H1 (cell line): Measurements from ENCODE around the gene TGOLN2. TPM values are rescaled to one million over a fixed set of nuclear protein-coding genes. Genes with fewer than 3 reads are reported as not detected.
"Not testable (repeated sequence)": the region's sequence is repeated elsewhere in the genome, so short reads cannot be mapped to it uniquely, and the experiment has no call there.

Experiments
- CTCF ChIA-PET: fragments of 300-600 bp; sonication (Branson Sonifier 250); formaldehyde crosslinking; loops from one replicate; lab custom pipeline; 2021; ENCODE audit not compliant: partially characterized antibody; lab: Charles Lee
- POLR2A ChIA-PET: fragments of 300-600 bp; sonication (Branson Sonifier 250); formaldehyde crosslinking; loops from one replicate; lab custom pipeline; 2021; ENCODE audit warnings: inconsistent platforms; ENCODE audit not compliant: partially characterized antibody; lab: Charles Lee
- DNase-seq, 2 experiments: peaks; one replicate each; pipeline versions ENCODE4 v3.0.0 to v3.0.0-alpha.2; 2010 to 2022; ENCODE audit warnings: low spot score in 2 of 2, low read depth in 1 of 2, mixed read lengths in 1 of 2
- FAIRE-seq: peaks from 2 replicates; lab custom pipeline; 2011; peaks lifted over from hg19 to GRCh38; lab: Jason Lieb, UNC
- H2AFZ ChIP-seq: 2 replicates; pipeline ENCODE4 v1.8.1; 2012; ENCODE audit warnings: low read length, inconsistent platforms
- H2AK5ac ChIP-seq: 2 replicates; pipeline ENCODE4 v1.6.1; 2013; ENCODE audit warnings: low read depth, low read length
- H2BK120ac ChIP-seq: replicated peaks from 2 replicates; pipeline ENCODE3; 2013; ENCODE audit warnings: low read depth, low read length, inconsistent platforms
- H2BK12ac ChIP-seq: 2 replicates; pipeline ENCODE4 v1.6.1; 2013; ENCODE audit warnings: low read depth, low read length
- H2BK15ac ChIP-seq: 2 replicates; pipeline ENCODE4 v1.6.1; 2013; ENCODE audit warnings: low read length
- H2BK20ac ChIP-seq: 2 replicates; pipeline ENCODE4 v1.6.1; 2013; ENCODE audit warnings: low read length
- H2BK5ac ChIP-seq: 2 replicates; pipeline ENCODE4 v1.6.1; 2013; ENCODE audit warnings: low read depth, low read length
- H3K14ac ChIP-seq: 2 replicates; pipeline ENCODE4 v1.6.1; 2013; ENCODE audit warnings: inconsistent platforms; ENCODE audit not compliant: insufficient read length
- H3K18ac ChIP-seq: 2 replicates; pipeline ENCODE4 v1.6.1; 2013; ENCODE audit warnings: low read length; ENCODE audit errors: extremely low read depth
- H3K23ac ChIP-seq: 2 replicates; pipeline ENCODE4 v1.6.1; 2013; ENCODE audit warnings: inconsistent platforms; ENCODE audit not compliant: insufficient read length
- H3K23me2 ChIP-seq: 2 replicates; pipeline ENCODE4 v1.6.1; 2013; ENCODE audit warnings: low read depth, low read length
- H3K27ac ChIP-seq: 2 replicates; pipeline ENCODE4 v1.6.1; 2011; ENCODE audit warnings: low read depth, low read length, inconsistent platforms
- H3K27me3 ChIP-seq, 4 experiments: replicated peaks in 1 of 4; 1 replicate in 1 of 4; 2 replicates in 3 of 4; pipeline versions ENCODE4 v1.6.1 to v1.8.1; 2011 to 2013; ENCODE audit warnings: low read length in 3 of 4, mild to moderate bottlenecking in 3 of 4, inconsistent platforms in 2 of 4, mixed read lengths in 2 of 4, moderate library complexity in 1 of 4; ENCODE audit not compliant: control insufficient read depth in 3 of 4, insufficient read depth in 3 of 4; ENCODE audit errors: extremely low read depth in 1 of 4
- H3K36me3 ChIP-seq, 4 experiments: 2 replicates each; pipeline versions ENCODE4 v1.6.1 to v1.8.1; 2011 to 2013; ENCODE audit warnings: mild to moderate bottlenecking in 4 of 4, low read length in 3 of 4, moderate library complexity in 2 of 4, control low read depth in 1 of 4, inconsistent platforms in 1 of 4; ENCODE audit not compliant: insufficient read depth in 4 of 4, control insufficient read depth in 2 of 4
- H3K4ac ChIP-seq: replicated peaks from 2 replicates; pipeline ENCODE3; 2013; ENCODE audit warnings: low read length, low read depth, mixed read lengths, inconsistent platforms; ENCODE audit not compliant: insufficient read length
- H3K4me1 ChIP-seq, 4 experiments: replicated peaks in 1 of 4; 1 replicate in 1 of 4; 2 replicates in 3 of 4; pipeline versions ENCODE4 v1.6.1 to v1.8.1; 2011 to 2013; ENCODE audit warnings: low read length in 3 of 4, inconsistent platforms in 2 of 4, mixed read lengths in 1 of 4; ENCODE audit not compliant: insufficient read depth in 4 of 4, control insufficient read depth in 3 of 4
- H3K4me2 ChIP-seq, 2 experiments: 2 replicates each; pipeline versions ENCODE4 v1.6.1 to v1.8.1; 2011 to 2013; ENCODE audit warnings: low read depth in 2 of 2, low read length in 2 of 2, control low read depth in 1 of 2, inconsistent platforms in 1 of 2, mild to moderate bottlenecking in 1 of 2; ENCODE audit not compliant: insufficient read depth in 1 of 2
- H3K4me3 ChIP-seq, 4 experiments: fragments of 200-600, 300-600 bp in 1 of 4; sonication (generic), shearing (Covaris generic), sonication (Bioruptor Twin) in 1 of 4; 2 replicates each; pipeline versions ENCODE4 v1.5.1 to v1.8.1; 2011 to 2016; ENCODE audit warnings: low read length in 4 of 4, low read depth in 3 of 4, control low read depth in 2 of 4, inconsistent platforms in 2 of 4, mild to moderate bottlenecking in 2 of 4, mixed read lengths in 1 of 4, moderate library complexity in 1 of 4; ENCODE audit not compliant: insufficient read depth in 2 of 4; ENCODE audit errors: extremely low read depth in 1 of 4
- H3K56ac ChIP-seq: replicated peaks from 2 replicates; pipeline ENCODE3; 2013; ENCODE audit warnings: low read depth, mild to moderate bottlenecking, mixed read lengths, low read length, inconsistent platforms; ENCODE audit not compliant: insufficient read length
- H3K79me1 ChIP-seq: 2 replicates; pipeline ENCODE4 v1.6.1; 2013; ENCODE audit warnings: low read depth, low read length, control low read depth
- H3K79me2 ChIP-seq, 2 experiments: 2 replicates each; pipeline versions ENCODE4 v1.6.1 to v1.8.1; 2012 to 2013; ENCODE audit warnings: low read length in 2 of 2, mild to moderate bottlenecking in 2 of 2, inconsistent platforms in 1 of 2; ENCODE audit not compliant: insufficient read depth in 2 of 2, control insufficient read depth in 1 of 2
- H3K9ac ChIP-seq, 4 experiments: replicated peaks in 1 of 4; 1 replicate in 1 of 4; 2 replicates in 3 of 4; pipeline versions ENCODE4 v1.6.1 to v1.8.1; 2011 to 2013; ENCODE audit warnings: low read depth in 3 of 4, low read length in 3 of 4, control low read depth in 2 of 4, mild to moderate bottlenecking in 2 of 4, moderate library complexity in 2 of 4, inconsistent platforms in 1 of 4; ENCODE audit errors: extremely low read depth in 1 of 4
- H3K9me3 ChIP-seq, 2 experiments: 2 replicates each; pipeline versions ENCODE4 v1.6.1 to v1.8.1; 2012 to 2013; ENCODE audit warnings: mild to moderate bottlenecking in 2 of 2, moderate library complexity in 2 of 2, control low read depth in 1 of 2, inconsistent platforms in 1 of 2, low read depth in 1 of 2, low read length in 1 of 2, mixed read lengths in 1 of 2; ENCODE audit not compliant: insufficient read depth in 2 of 2
- H4K20me1 ChIP-seq, 2 experiments: replicated peaks in 1 of 2; 2 replicates each; pipeline versions ENCODE3 to v1.8.1; 2011 to 2013; ENCODE audit warnings: inconsistent platforms in 2 of 2, low read length in 2 of 2, mild to moderate bottlenecking in 1 of 2; ENCODE audit not compliant: insufficient read depth in 2 of 2, control insufficient read depth in 1 of 2
- H4K5ac ChIP-seq: 2 replicates; pipeline ENCODE4 v1.6.1; 2013; ENCODE audit warnings: low read length, low read depth, mixed read lengths, inconsistent platforms; ENCODE audit not compliant: insufficient read length
- H4K8ac ChIP-seq: 2 replicates; pipeline ENCODE4 v1.8.0; 2013; ENCODE audit warnings: mild to moderate bottlenecking, moderate library complexity, low read length, inconsistent platforms; ENCODE audit not compliant: insufficient read depth; ENCODE audit errors: extremely low read depth
- H4K91ac ChIP-seq: replicated peaks from 2 replicates; pipeline ENCODE3; 2013; ENCODE audit warnings: low read length, mixed read lengths, inconsistent platforms; ENCODE audit not compliant: insufficient read length
- ATF2 ChIP-seq: IDR thresholded peaks from 2 replicates; pipeline ENCODE4 v1.6.1; 2012; ENCODE audit warnings: low read length, inconsistent platforms
- RBBP5 ChIP-seq: IDR thresholded peaks from 2 replicates; pipeline ENCODE4 v1.7.1; 2012; ENCODE audit warnings: low read depth, mild to moderate bottlenecking, inconsistent platforms, low read length, moderate library complexity, borderline replicate concordance
- TBP ChIP-seq: IDR thresholded peaks from 2 replicates; pipeline ENCODE4 v1.6.1; 2011; ENCODE audit warnings: low read depth, low read length, improper control_type of control experiment
- ZNF274 ChIP-seq: IDR thresholded peaks from 2 replicates; pipeline ENCODE4 v1.7.0; 2012; ENCODE audit warnings: low read length, borderline replicate concordance; ENCODE audit errors: extremely low read depth
- WGBS, 2 experiments: shearing (Covaris generic) in 1 of 2; methylation state at CpG; one replicate each; pipeline versions ENCODE4 v1.1.6 to v1.1.7; 2013 to 2015; ENCODE audit warnings: low lambda C conversion rate in 2 of 2, mixed read lengths in 2 of 2, inconsistent platforms in 1 of 2, low coverage in 1 of 2, missing lambda C conversion rate in 1 of 2; ENCODE audit not compliant: insufficient replicate concordance in 2 of 2, insufficient coverage in 1 of 2, insufficient read length in 1 of 2; ENCODE audit errors: extremely low coverage in 1 of 2, missing lambda C conversion rate in 1 of 2; 5-methylcytosine and 5-hydroxymethylcytosine counted together
- polyA plus RNA-seq, 7 experiments: library from polyadenylated mRNA; depleted of rRNA in 3 of 7; stranded (reverse) in 5 of 7; unstranded in 2 of 7; fragments of >200 nt in 5 of 7; fragments of 200-250 nt in 2 of 7; gene quantifications; 1 replicate in 5 of 7; 2 replicates in 1 of 7; 4 replicates in 1 of 7; pipeline versions ENCODE4 v1.2.1 to v1.2.3, GENCODE V29; 2011 to 2013; ENCODE audit warnings: missing spikeins in 2 of 7, mixed read lengths in 2 of 7
- total RNA-seq: library from RNA; stranded (reverse); fragmentation: NEBNext Ultra II Directional; extraction: Animal tissue kit (Norgen Biotek cat#: 25700); gene quantifications from 2 replicates; pipeline ENCODE4 v1.2.1, GENCODE V29; 2021

TGOLN2 gene
- total and polyA plus RNA-seq, 2 of the 8 experiments (the other 6 are each of a cell fraction or from before 2014, with no cell fraction given): 33.9 to 38.9 TPM

DNA sequence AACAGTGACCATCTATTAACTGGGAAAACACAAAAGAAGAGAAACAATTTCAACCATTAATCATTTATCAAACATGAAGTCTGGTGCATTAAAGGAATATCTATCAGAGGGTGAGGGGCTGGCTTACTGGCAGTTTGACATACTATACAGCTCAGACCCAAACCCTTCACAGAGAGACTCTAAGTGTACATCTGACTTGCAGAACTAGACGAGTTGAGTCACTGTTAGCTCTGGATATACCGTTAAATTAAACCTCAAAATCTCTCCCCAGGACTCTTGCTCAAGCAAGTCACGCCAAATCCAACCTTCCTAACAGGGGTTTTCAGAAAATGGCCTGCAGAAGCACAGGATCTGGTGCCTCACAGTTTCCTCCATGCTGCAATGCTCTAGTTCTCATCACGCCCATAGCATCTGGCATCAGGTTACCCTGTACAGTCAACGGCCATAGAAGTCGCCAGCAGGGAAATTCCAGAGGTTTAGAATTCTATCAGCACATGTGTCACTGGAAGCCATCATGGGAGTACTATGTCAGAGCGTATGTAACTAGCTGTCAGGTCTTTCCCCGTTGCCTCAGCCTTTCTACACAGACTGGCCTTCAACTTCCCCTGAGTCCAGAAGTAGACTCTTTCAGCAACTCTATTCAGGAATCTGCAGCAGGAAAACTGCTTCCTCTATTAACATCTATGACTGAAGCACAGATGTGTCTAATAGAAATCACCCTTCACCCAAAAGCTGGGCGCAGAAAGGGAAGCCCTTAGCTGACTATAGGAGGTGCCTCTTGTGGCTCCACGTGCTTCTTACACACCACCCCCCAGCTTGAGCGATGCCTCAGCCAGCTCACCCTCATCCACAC lies 9.3 kb downstream of the TGOLN2 start (continued):
- no peak for TF ChIP-seq RBBP5
- TF ChIP-seq TBP: no peak
- TF ChIP-seq ZNF274: no peak
- TF ChIP-seq ATF2: no peak
- TF ChIP-seq, all 59 proteins: peak for 0

- POLR2A ChIA-PET: interaction anchor here (9.1 kb wide), 1 partner anchor 10 kb away, joined by 70 read pairs; the partner anchor contains the start of gene TGOLN2
Measured at GRCh38 chr2:85315921-85316320, 11.9 kb downstream of the TGOLN2 start.

More at GRCh38 chr2:85315921-85316320, 11.9 kb downstream of the TGOLN2 start:
- H3K27me3 ChIP-seq, DNase-seq, H4K20me1 ChIP-seq, H2AK5ac ChIP-seq, H3K4ac ChIP-seq, H2BK15ac ChIP-seq, H2BK12ac ChIP-seq, H4K5ac ChIP-seq, H2BK120ac ChIP-seq, CTCF ChIA-PET, H3K18ac ChIP-seq, H3K9ac ChIP-seq, H4K91ac ChIP-seq, H3K4me2 ChIP-seq, H3K23me2 ChIP-seq, H3K79me2 ChIP-seq, H2AFZ ChIP-seq, FAIRE-seq, H3K79me1 ChIP-seq, H3K4me3 ChIP-seq, H3K9me3 ChIP-seq, H3K4me1 ChIP-seq, H2BK5ac ChIP-seq, H2BK20ac ChIP-seq, H3K23ac ChIP-seq, H3K27ac ChIP-seq, H3K56ac ChIP-seq, H3K14ac ChIP-seq: not testable (repeated sequence)
- Histone ChIP-seq H4K8ac (0 out of 2 replicates have a peak overlapping the region, but pooled peaks have one; percentile 35), H3K36me3 (peaks cover 0 to 21% (median 7%) of the 10 kb centered on the region in 4 experiments; a peak in 6 of 8 replicates)
- 88% methylated on average over 3 of the region's 5 CpGs; no CpG with 5 or more reads in 1 of the 2 experiments for WGBS, 2 experiments
